Dermis blood vessel endothelial cell (primary cell): ENCODE measurements around the gene NAXD. TPM values are rescaled to one million over a fixed set of nuclear protein-coding genes. Genes with fewer than 3 reads are reported as not detected.
A peak's percentile ranks its signal among the peaks of the same experiment; 100 is the strongest.
"Not testable (repeated sequence)": the region's sequence is repeated elsewhere in the genome, so short reads cannot be mapped to it uniquely, and the experiment has no call there.

Source experiments
- DNase-seq: peaks from one replicate; pipeline ENCODE4 v3.0.0; 2010
- total RNA-seq: library from RNA; depleted of rRNA; stranded (reverse); fragments of >200 nt; gene quantifications from 2 replicates; pipeline ENCODE4 v1.2.3, GENCODE V29; 2014

The NAXD gene
- total RNA-seq, 1 donor from 2014 or later: 24.8 TPM

DNA sequence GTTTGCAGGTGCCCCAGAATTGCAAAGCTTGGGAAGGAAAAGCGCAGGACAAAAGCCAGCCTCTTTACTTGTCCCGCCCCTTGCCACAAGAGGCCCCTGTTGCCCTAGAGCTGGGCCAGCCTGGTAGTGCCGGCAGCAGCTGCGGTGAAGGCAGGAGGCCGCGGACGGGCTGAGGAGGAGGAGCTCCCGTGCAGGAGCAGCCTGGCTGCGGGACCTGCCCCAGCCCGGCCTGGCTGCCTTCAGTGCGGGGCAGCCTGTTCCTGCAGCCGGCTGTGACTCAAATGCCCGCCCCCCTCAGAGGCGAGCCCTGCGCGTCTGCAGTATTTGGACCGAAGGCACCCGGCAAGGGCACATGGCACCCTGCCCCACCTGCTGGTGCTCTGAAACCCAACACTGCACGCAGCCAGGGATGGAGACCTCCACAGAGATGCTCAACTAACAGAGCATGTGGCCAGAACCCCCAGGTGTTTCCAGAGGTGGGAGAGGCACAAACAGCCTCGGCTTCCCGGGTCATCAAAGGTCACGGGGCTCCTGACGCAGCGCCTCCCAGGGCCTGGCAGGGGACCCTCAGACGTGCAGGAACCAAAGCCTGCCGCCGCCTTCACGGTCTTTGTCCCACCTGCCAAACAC lies 29.7 kb downstream of the NAXD start:
- peak; percentile 67 for DNase-seq

GRCh38 chr13:110645750-110646149 lies 30.4 kb downstream of the NAXD start:
- no peak for DNase-seq

DNA sequence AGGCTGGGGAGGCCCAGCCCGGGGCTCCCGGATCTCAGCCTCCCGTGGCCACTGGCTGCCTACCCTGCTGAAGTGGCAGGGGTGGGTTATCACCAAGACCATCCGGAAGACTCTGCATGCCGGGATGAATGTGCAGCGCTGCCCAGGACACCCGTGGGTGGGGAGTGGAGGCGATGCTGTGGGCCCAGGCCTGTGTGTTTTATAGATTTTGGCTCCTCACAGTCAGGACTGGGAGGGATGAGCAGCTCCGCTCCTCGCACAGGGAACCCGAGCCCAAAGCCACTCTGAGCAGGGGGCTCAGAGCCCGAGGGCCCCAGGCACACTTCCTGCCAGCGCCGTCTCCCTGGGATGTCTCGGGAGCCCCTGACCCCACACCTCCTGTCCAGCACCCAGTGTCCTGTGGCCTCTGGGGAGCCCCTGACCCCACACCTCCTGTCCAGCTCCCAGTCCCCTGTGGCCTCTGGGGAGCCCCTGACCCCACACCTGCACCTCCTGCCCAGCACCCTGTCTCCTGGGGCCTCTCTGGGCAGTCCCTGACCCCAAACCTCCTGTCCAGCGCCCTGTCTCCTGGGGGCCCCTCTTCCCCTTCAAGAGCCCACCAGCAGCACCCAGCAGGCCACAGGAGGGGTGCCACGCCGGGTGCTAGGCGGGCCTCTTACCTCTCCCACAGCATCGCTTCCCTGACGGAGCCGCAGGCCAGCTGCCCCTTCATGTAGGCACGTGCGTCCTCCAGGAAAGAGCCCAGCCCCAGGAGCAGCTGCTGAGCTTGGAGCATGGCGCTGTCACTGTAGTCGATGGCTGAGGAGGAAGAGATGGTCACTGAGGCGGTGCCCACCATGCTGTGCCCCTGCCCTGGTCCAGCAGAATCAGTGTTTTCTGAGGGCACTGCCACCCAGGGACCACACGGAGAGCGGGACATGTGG lies 31.4 kb downstream of the NAXD start:
- DNase-seq: no peak

DNA sequence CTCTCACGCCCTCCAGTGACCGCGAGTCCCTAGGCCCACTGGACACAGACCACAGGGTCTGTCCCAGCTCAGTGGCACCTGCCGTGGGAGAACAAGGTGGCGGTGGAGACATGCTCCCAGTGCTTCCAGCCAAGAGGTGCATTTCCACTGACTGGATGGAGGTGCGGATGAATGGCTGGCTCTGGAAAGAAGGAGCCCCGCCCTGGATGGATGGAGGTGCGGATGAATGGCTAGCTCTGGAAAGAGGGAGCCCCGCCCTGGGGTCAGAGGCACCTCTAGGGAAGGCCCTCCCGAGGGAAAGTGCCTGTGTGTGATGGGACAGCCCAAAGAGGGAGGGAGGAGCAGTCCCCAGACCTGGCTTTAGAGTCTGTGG lies 32.0 kb downstream of the NAXD start:
- no peak for DNase-seq

DNA sequence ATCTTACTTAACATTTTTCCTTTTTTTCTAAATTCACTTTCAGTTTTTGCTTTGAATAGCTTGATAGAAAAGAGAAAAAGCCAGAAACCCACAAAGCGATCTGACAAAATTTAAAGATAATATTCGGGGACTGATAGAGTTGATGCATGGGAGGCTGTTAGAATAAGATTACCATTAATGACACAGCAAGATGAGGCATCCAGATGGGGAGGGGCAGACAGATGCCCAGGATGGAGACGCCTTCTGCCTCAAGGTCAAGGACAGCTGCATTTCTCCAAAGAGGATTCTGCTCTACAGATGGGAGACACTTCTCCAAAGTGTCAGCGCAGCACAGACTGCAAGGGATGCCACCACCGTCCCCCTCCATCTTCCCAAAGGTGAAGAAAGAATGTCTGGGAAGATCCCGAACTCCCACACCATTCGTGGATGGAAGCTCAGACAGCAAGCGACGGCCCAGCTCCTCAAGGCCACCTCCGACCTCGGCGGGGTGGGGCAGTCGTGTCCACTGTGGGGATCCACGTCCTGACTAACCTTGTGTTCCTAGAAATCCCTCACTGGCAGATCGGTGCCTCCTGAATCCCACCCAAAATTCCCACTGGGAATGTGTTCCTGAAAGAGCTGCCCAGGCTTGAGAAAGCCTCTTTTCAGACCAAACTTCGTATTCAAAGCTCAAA lies 32.9 kb downstream of the NAXD start:
- no peak for DNase-seq

- no peak for DNase-seq
These were observed 33.6 kb downstream of the NAXD start for GRCh38 chr13:110648848-110649421.

- no peak for DNase-seq
These were observed 34.2 kb downstream of the NAXD start for GRCh38 chr13:110649551-110649950.

GRCh38 chr13:110650436-110650835 lies 35.1 kb downstream of the NAXD start:
- no peak for DNase-seq

GRCh38 chr13:110651271-110651670 lies 35.9 kb downstream of the NAXD start:
- no peak for DNase-seq

DNA sequence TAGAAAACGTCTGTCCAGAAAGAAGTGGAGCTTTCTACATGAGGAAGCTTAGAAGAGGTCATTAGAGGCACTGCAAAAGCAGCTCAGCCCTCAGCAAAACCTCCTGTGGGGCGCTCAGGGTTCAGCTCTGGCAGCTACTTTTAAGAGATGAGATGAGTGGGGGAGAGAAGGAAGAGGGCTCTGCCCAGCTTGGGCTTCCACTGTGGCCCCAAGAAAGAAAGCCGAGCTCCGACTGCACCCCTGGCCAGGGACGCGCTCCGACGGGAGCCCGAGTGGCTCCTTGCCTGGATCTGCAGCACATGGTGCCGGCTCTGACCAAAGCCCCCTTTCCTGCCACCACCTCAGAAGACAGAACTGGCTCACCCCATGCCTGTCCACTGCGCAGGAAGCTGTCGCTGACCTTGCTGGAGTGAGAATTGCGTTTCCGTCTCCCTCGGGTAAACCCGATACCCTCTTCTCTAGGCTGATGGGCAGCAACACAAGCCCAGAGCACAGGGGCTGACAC lies 36.4 kb downstream of the NAXD start:
- no peak for DNase-seq

DNA sequence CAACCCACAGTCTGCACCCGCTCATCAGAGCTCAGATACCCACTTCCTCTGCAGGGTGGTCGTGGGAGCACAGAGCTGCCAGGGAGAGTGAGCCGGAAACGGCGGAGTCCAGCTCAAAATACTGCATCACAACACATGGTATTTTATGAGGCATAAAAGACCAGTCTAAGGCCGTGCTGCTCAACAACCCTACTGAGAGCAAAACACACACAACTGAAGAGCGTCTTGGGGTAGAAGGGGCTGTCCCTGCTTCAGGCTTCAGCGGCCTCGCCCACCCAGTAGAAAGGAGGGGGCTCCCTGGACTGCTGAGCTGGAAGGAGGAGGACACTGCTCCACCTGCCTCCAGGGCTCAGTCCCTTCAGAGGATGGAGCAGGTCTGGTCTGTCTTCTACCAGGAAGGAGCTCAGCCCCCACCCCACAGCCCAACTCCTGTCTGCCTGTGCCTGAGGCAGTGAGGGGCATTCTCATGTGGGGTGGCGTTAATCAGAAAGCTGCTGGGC lies 36.9 kb downstream of the NAXD start:
- DNase-seq: no peak

DNA sequence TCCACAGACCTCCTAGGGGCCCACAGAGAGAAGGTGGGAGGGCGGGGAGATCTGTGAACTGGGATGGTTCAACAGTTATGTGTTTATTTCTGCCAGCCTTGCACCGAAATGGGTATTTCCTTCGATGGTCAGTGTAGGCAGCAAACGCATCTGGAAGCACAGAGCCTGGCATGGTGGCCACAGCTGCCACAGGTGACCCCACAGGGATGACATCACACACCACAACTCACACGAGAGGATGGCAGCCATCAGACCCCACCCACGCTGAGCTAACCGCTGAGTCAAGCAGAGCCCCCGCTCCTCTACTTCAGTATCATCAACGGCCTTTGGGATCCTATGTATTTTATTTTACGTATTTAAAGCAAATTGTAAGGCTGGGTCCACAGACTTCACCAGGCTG lies 37.4 kb downstream of the NAXD start:
- no peak for DNase-seq

DNA sequence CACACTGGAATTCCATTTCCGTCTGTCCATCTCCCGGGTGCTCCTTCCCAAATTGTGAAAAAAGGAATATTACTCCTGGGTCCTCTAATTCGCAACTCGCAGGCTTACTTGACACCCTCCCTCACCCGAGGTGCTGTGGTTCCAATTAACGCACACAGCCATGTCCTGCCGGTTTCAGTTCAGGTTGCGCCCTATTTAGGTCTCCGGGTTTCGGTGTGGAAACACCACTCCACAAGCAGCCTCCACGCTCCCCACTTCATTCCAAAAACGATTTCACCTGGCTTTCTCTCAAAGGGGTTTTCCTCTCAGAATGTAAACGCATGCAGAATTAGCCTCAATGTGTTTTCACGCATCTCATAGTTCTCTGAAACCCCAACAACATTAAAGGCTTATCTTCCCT lies 37.9 kb downstream of the NAXD start:
- DNase-seq: no peak

DNA sequence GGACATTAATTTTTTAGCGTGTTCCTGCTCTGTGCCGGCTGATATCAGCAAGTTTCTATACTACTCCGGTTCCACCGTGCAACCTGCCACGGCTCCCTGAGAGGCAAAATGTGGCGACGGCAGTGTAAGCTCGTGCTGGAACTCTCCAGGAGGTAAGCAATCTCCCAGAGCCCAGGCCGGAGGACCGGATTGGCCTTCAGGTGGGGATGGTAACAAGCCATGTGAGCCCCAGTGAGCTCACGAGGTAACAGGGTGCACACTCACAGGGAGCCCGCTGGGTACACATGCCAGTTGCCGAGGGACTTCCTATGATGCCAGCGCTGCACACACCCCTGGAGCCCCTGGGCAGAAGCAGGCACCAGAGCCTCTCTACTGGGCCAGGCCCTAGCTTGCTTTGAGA lies 38.5 kb downstream of the NAXD start:
- no peak for DNase-seq

DNA sequence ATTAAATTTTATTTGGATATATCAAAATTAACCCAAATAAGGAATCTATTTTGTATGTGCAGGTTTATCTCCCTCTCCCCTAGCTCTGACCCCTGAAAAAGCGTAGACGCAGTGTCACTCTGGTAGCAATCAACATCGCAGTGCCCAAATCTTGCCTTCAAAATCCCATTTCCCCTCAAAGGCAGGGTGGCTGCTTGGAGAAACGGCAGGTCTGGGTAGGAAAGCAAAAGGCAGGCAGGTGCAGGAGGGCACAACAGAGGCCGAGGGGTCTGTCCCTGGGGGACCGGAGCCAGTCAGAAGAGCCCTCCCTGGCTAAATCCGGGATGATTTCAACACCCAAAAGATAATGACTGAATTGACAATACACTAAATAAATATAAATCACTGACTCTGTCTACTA lies 41.9 kb downstream of the NAXD start:
- no peak for DNase-seq

GRCh38 chr13:110658218-110658911 lies 43.0 kb downstream of the NAXD start:
- DNase-seq: not testable (repeated sequence)

GRCh38 chr13:110661256-110661655 lies 45.9 kb downstream of the NAXD start:
- no peak for DNase-seq

- DNase-seq: no peak
These were observed 46.7 kb downstream of the NAXD start for GRCh38 chr13:110662091-110662490.

GRCh38 chr13:110662777-110663443 lies 47.6 kb downstream of the NAXD start:
- DNase-seq: no peak

- no peak for DNase-seq
These were observed 48.1 kb downstream of the NAXD start for GRCh38 chr13:110663491-110663890.

- DNase-seq: no peak
These were observed 48.7 kb downstream of the NAXD start for GRCh38 chr13:110664041-110664440.

DNA sequence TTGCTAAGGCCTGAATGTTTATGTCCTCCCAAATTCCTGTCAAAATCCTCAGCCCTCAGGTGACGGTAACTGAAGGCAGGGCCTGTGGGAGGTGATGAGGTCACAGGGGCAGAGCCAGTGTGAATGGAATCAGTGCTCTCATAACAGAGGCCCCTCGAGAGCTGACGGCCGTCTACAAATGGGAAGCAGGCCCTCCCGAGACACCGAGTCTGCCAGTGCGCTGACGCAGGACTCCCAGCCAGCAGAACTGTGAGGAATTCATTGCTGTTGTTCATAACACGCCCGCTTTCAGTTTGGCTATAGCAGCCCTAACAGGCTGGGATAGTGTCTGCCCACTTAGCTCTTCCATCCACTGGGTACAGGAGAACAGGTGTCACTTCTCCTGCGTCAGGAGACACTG lies 49.3 kb downstream of the NAXD start:
- no peak for DNase-seq
